H9 (cell line): ENCODE measurements around the gene TCEA3. TPM values are rescaled to one million over a fixed set of nuclear protein-coding genes. Genes with fewer than 3 reads are reported as not detected.

Source experiments
- DNase-seq: peaks from one replicate; pipeline ENCODE4 v3.0.0-alpha.2; 2017
- H2AFZ ChIP-seq: one replicate; pipeline ENCODE4 v1.6.1; 2013; ENCODE audit warnings: mild to moderate bottlenecking, low read length, control low read depth, moderate library complexity
- H2AK5ac ChIP-seq: 2 replicates; pipeline ENCODE4 v1.6.1; 2013; ENCODE audit warnings: low read length, control low read depth, mixed read lengths; ENCODE audit not compliant: insufficient read length
- H2BK120ac ChIP-seq: one replicate; pipeline ENCODE4 v1.6.1; 2013; ENCODE audit warnings: low read depth, mild to moderate bottlenecking, low read length, control low read depth, inconsistent platforms; ENCODE audit not compliant: poor library complexity, severe bottlenecking
- H2BK12ac ChIP-seq: 2 replicates; pipeline ENCODE4 v1.6.1; 2013; ENCODE audit warnings: low read length, control low read depth, mixed read lengths, low read depth; ENCODE audit not compliant: insufficient read length
- H2BK15ac ChIP-seq: 2 replicates; pipeline ENCODE4 v1.6.1; 2013; ENCODE audit warnings: low read depth, low read length, control low read depth
- H2BK20ac ChIP-seq: one replicate; pipeline ENCODE4 v1.6.1; 2013; ENCODE audit warnings: low read depth, mild to moderate bottlenecking, low read length, control low read depth, inconsistent platforms; ENCODE audit not compliant: poor library complexity, severe bottlenecking
- H2BK5ac ChIP-seq: 2 replicates; pipeline ENCODE4 v1.6.1; 2013; ENCODE audit warnings: low read length, control low read depth, mixed read lengths; ENCODE audit not compliant: insufficient read length
- H3K14ac ChIP-seq: 2 replicates; pipeline ENCODE4 v1.6.1; 2013; ENCODE audit warnings: low read length, control low read depth; ENCODE audit not compliant: insufficient read depth
- H3K18ac ChIP-seq: 2 replicates; pipeline ENCODE4 v1.6.1; 2013; ENCODE audit warnings: low read depth, mild to moderate bottlenecking, mixed read lengths, low read length, control low read depth; ENCODE audit not compliant: insufficient read length
- H3K23ac ChIP-seq: 2 replicates; pipeline ENCODE4 v1.6.1; 2013; ENCODE audit warnings: low read length, control low read depth, mixed read lengths, low read depth; ENCODE audit not compliant: insufficient read length
- H3K23me2 ChIP-seq: 2 replicates; pipeline ENCODE4 v1.6.1; 2013; ENCODE audit warnings: low read depth, mild to moderate bottlenecking, mixed read lengths, low read length, control low read depth; ENCODE audit not compliant: insufficient read length, poor library complexity, severe bottlenecking
- H3K27ac ChIP-seq: 2 replicates; pipeline ENCODE4 v1.5.1; 2013; ENCODE audit warnings: low read length, control low read depth, mixed read lengths, low read depth; ENCODE audit not compliant: insufficient read length
- H3K27me3 ChIP-seq: 2 replicates; pipeline ENCODE4 v1.6.1; 2013; ENCODE audit warnings: low read length, control low read depth, inconsistent platforms; ENCODE audit not compliant: insufficient read depth
- H3K4ac ChIP-seq: 2 replicates; pipeline ENCODE4 v1.6.1; 2013; ENCODE audit warnings: low read depth, mild to moderate bottlenecking, control low read depth, inconsistent platforms, low read length, moderate library complexity
- H3K4me1 ChIP-seq: 2 replicates; pipeline ENCODE4 v1.6.1; 2013; ENCODE audit warnings: low read length, control low read depth, inconsistent platforms; ENCODE audit not compliant: insufficient read depth
- H3K4me2 ChIP-seq: 2 replicates; pipeline ENCODE4 v1.6.1; 2013; ENCODE audit warnings: low read length, control low read depth, mixed read lengths; ENCODE audit not compliant: insufficient read length, insufficient read depth
- H3K56ac ChIP-seq: 2 replicates; pipeline ENCODE4 v1.6.1; 2013; ENCODE audit warnings: low read depth, mild to moderate bottlenecking, mixed read lengths, low read length, control low read depth; ENCODE audit not compliant: insufficient read length
- H3K79me1 ChIP-seq: 2 replicates; pipeline ENCODE4 v1.6.1; 2013; ENCODE audit warnings: low read depth, mild to moderate bottlenecking, moderate library complexity, low read length, control low read depth, inconsistent platforms; ENCODE audit not compliant: insufficient read depth, poor library complexity, severe bottlenecking
- H3K79me2 ChIP-seq: 2 replicates; pipeline ENCODE4 v1.6.1; 2013; ENCODE audit warnings: low read length, control low read depth, inconsistent platforms; ENCODE audit not compliant: insufficient read depth
- H3K9ac ChIP-seq: 2 replicates; pipeline ENCODE4 v1.6.1; 2013; ENCODE audit warnings: low read length, control low read depth, mixed read lengths; ENCODE audit not compliant: insufficient read length; ENCODE audit errors: extremely low read depth
- H3K9me3 ChIP-seq: one replicate; pipeline ENCODE4 v1.6.1; 2013; ENCODE audit warnings: low read depth, low read length, inconsistent platforms; ENCODE audit not compliant: control insufficient read depth
- H3T11ph ChIP-seq: one replicate; pipeline ENCODE4 v1.6.1; 2013; ENCODE audit warnings: mild to moderate bottlenecking, low read length, control low read depth, inconsistent platforms
- H4K20me1 ChIP-seq: one replicate; pipeline ENCODE4 v1.6.1; 2013; ENCODE audit not compliant: control insufficient read depth, insufficient read length, insufficient read depth
- H4K5ac ChIP-seq: 2 replicates; pipeline ENCODE4 v1.6.1; 2013; ENCODE audit warnings: low read depth, mild to moderate bottlenecking, mixed read lengths, low read length, control low read depth; ENCODE audit not compliant: insufficient read length
- H4K8ac ChIP-seq: replicated peaks from 2 replicates; pipeline ENCODE4 v1.6.1; 2013; ENCODE audit warnings: low read length, control low read depth, mixed read lengths, low read depth; ENCODE audit not compliant: insufficient read length
- H4K91ac ChIP-seq: 2 replicates; pipeline ENCODE4 v1.6.1; 2013; ENCODE audit warnings: low read depth, mild to moderate bottlenecking, moderate library complexity, mixed read lengths, low read length, control low read depth; ENCODE audit not compliant: insufficient read length
- H3K27ac Mint-ChIP-seq, 3 experiments: 2 replicates in 2 of 3; 3 replicates in 1 of 3; pipeline ENCODE4 v1.8.0; 2020 to 2021; ENCODE audit warnings: mixed read lengths in 3 of 3, mild to moderate bottlenecking in 1 of 3, moderate library complexity in 1 of 3
- H3K27me3 Mint-ChIP-seq: 2 replicates; pipeline ENCODE4 v1.8.0; 2021; ENCODE audit warnings: low read depth, mild to moderate bottlenecking, moderate library complexity, mixed read lengths
- H3K36me3 Mint-ChIP-seq, 3 experiments: 2 replicates in 2 of 3; 3 replicates in 1 of 3; pipeline ENCODE4 v1.8.0; 2020 to 2021; ENCODE audit warnings: low read depth in 3 of 3, mixed read lengths in 3 of 3; ENCODE audit not compliant: insufficient read depth in 1 of 3
- H3K4me1 Mint-ChIP-seq, 2 experiments: 2 replicates each; pipeline ENCODE4 v1.8.0; 2020; ENCODE audit warnings: mixed read lengths in 2 of 2
- H3K4me3 Mint-ChIP-seq, 2 experiments: 2 replicates in 1 of 2; 3 replicates in 1 of 2; pipeline ENCODE4 v1.8.0; 2020 to 2021; ENCODE audit warnings: mild to moderate bottlenecking in 2 of 2, mixed read lengths in 2 of 2, moderate library complexity in 1 of 2
- H3K9me3 Mint-ChIP-seq, 2 experiments: 2 replicates in 1 of 2; 3 replicates in 1 of 2; pipeline ENCODE4 v1.8.0; 2020; ENCODE audit warnings: mild to moderate bottlenecking in 2 of 2, mixed read lengths in 2 of 2, moderate library complexity in 1 of 2
- CTCF ChIP-seq: fragments of 200-600 bp; sonication (generic); conservative IDR thresholded peaks from 3 replicates; pipeline ENCODE4 v1.8.0; 2021; ENCODE audit warnings: antibody characterized with exemption, mild to moderate bottlenecking
- WGBS: extraction: QIAGEN DNeasy Blood & Tissue Kit; methylation state at CpG from one replicate; pipeline ENCODE4 v1.1.7; 2013; ENCODE audit warnings: missing lambda C conversion rate, low lambda C conversion rate, mixed read lengths; ENCODE audit not compliant: insufficient read length; ENCODE audit errors: extremely low coverage; 5-methylcytosine and 5-hydroxymethylcytosine counted together
- total RNA-seq: library from RNA; stranded (reverse); gene quantifications from 2 replicates; pipeline ENCODE4 v1.2.1, GENCODE V29; 2021

Gene TCEA3
- total RNA-seq, 1 experiment from 2014 or later: 0.37 TPM

- no peaks in the 10 kb centered on the region for H3K79me1 ChIP-seq
- H3K23ac ChIP-seq: no peak overlapping the region
- H2BK5ac ChIP-seq: no peak overlapping the region
- H3K23me2 ChIP-seq: no peaks in the 10 kb centered on the region
- peaks cover 37% of the 10 kb centered on the region; the same call in 1 of the 2 replicates for H3K27me3 ChIP-seq
- H2BK120ac ChIP-seq: no peak overlapping the region
- H3K4me1 Mint-ChIP-seq: peaks cover 17 to 18% of the 10 kb centered on the region in 2 experiments
- H3K18ac ChIP-seq: no peak overlapping the region
- H3K4me2 ChIP-seq: no peak overlapping the region
- no peak overlapping the region for H2AFZ ChIP-seq
- H3K27ac Mint-ChIP-seq: no peak overlapping the region
- H2AK5ac ChIP-seq: no peak overlapping the region
- H3K4ac ChIP-seq: no peak overlapping the region
- peaks cover 0 to 5% of the 10 kb centered on the region in 2 experiments; a peak in 1 of 5 replicates for H3K9me3 Mint-ChIP-seq
- H4K91ac ChIP-seq: no peak overlapping the region
- H4K5ac ChIP-seq: no peak overlapping the region
- H3T11ph ChIP-seq: no peak overlapping the region
- H3K4me3 Mint-ChIP-seq: no peak overlapping the region
- WGBS: no CpG with 5 or more reads among the region's 7 CpGs
- no peak overlapping the region for H3K9ac ChIP-seq
- TF ChIP-seq CTCF: no peak
- H3K56ac ChIP-seq: no peak overlapping the region
- no peaks in the 10 kb centered on the region for H3K27me3 Mint-ChIP-seq
- no peak overlapping the region for H3K14ac ChIP-seq
- H3K27ac ChIP-seq: no peak overlapping the region
- no peak overlapping the region for H4K8ac ChIP-seq
- no peak overlapping the region for H2BK15ac ChIP-seq
- H2BK12ac ChIP-seq: no peak overlapping the region
- peaks cover 2% of the 10 kb centered on the region for H4K20me1 ChIP-seq
- no peaks in the 10 kb centered on the region; the same call in 1 of the 2 replicates for H3K4me1 ChIP-seq
- no peak for DNase-seq
- H3K36me3 Mint-ChIP-seq: no peaks in the 10 kb centered on the region
- no peaks in the 10 kb centered on the region for H3K79me2 ChIP-seq
- H2BK20ac ChIP-seq: no peak overlapping the region
- no peaks in the 10 kb centered on the region for H3K9me3 ChIP-seq
Observed at GRCh38 chr1:23397908-23398307, 26.6 kb downstream of the TCEA3 start.
